Gastrocnemius medialis (tissue), 4 donors: Measurements from ENCODE around the gene DOCK3. TPM values are rescaled to one million over a fixed set of nuclear protein-coding genes. Genes with fewer than 3 reads are reported as not detected.

ENCODE experiments used
- ATAC-seq, 2 donors: fragments of 150-250 bp; one replicate each; pipeline ENCODE4 v1.9.1; 2016
- DNase-seq, 2 donors: peaks; one replicate each; pipeline ENCODE4 v3.0.0-alpha.2; 2019
- H3K27ac ChIP-seq, 4 donors: fragments of 200-600 bp; sonication (generic); 1 replicate in 1 of 4; 2 replicates in 3 of 4; pipeline ENCODE4 v1.5.1; 2016 to 2018; ENCODE audit warnings: mild to moderate bottlenecking in 2 of 4, moderate library complexity in 1 of 4
- H3K27me3 ChIP-seq, 3 donors: fragments of 200-600 bp; sonication (generic) in 2 of 3; 1 replicate in 1 of 3; 2 replicates in 2 of 3; pipeline versions ENCODE4 v1.5.1 to v1.6.0; 2016 to 2019; ENCODE audit warnings: mild to moderate bottlenecking in 1 of 3, moderate library complexity in 1 of 3
- H3K36me3 ChIP-seq, 2 donors: fragments of 200-600 bp; sonication (generic) in 1 of 2; one replicate each; pipeline ENCODE4 v1.5.1; 2017 to 2018
- H3K4me1 ChIP-seq, 2 donors: fragments of 200-600 bp; sonication (generic) in 1 of 2; one replicate each; pipeline ENCODE4 v1.5.1; 2016 to 2017; ENCODE audit warnings: mild to moderate bottlenecking in 2 of 2
- H3K4me3 ChIP-seq, 4 donors: fragments of 200-600 bp; sonication (generic) in 3 of 4; 1 replicate in 1 of 4; 2 replicates in 3 of 4; pipeline ENCODE4 v1.5.1; 2016 to 2019; ENCODE audit warnings: mild to moderate bottlenecking in 2 of 4
- H3K9me3 ChIP-seq, 3 donors: fragments of 200-600 bp; sonication (generic) in 2 of 3; 1 replicate in 1 of 3; 2 replicates in 2 of 3; pipeline ENCODE4 v1.5.1; 2016 to 2019
- POLR2A ChIP-seq, 2 donors: fragments of 450-650 bp; IDR thresholded peaks; one replicate each; pipeline ENCODE4 v1.6.1; 2017; ENCODE audit warnings: antibody characterized with exemption in 2 of 2, mild to moderate bottlenecking in 2 of 2, moderate library complexity in 2 of 2
- in situ Hi-C, 4 donors: fragments of 200-750 bp; cut with MboI; loops; one replicate each; pipeline versions ENCODE4 v1.15.0 to v1.8.0; 2017; ENCODE audit warnings: low sequenced_read_pairs in 4 of 4
- intact Hi-C: fragments of 100-400 bp; cut with DNase I; formaldehyde crosslinking; loops from one replicate; pipeline ENCODE4 v1.15.1; 2023; ENCODE audit warnings: low total_unique reads
- total RNA-seq, 4 donors: library from RNA; depleted of rRNA; stranded (reverse); fragments of >200 nt; gene quantifications; one replicate each; pipeline versions ENCODE4 v1.1.0 to v1.2.3, GENCODE V29; 2016
- TF ChIP-seq, protein P1 (sequence below), 5 experiments: fragments of 450-650 bp in 3 of 5; fragments of 200-600 bp in 2 of 5; sonication (generic) in 2 of 5; IDR thresholded peaks in 4 of 5; conservative IDR thresholded peaks in 1 of 5; 1 replicate in 4 of 5; 2 replicates in 1 of 5; pipeline ENCODE4 v1.5.1; 2016 to 2019; ENCODE audit warnings: antibody characterized with exemption in 5 of 5, mild to moderate bottlenecking in 3 of 5, moderate library complexity in 3 of 5

The DOCK3 gene
- total RNA-seq, 4 donors from 2014 or later: 0.61 to 3.1 (median 0.73) TPM

DNA sequence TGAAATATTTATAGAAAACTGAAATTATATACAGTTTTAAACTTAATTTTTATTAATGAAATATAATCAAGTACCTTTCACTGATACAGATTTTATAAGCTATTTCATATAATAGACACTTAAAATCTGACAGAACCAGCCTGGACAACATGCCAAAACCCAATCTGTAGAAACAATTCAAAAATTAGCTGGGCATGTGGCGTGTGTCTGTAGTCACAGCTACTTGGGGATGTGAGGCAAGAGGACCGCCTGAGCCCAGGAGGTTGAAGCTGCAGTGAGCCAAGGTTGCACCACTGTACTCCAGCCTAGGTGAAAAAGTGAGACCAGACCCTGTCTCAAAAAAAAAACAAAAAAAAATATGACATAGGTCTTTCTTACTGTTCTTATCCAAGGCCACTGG is 472.1 kb downstream of the DOCK3 start:
- H3K27me3 ChIP-seq: no peaks in the 10 kb centered on the region
- H3K36me3 ChIP-seq: no peaks in the 10 kb centered on the region
- TF ChIP-seq POLR2A (IDR thresholded peaks at IDR 0.05): no peak
- TF ChIP-seq, protein P1, sequence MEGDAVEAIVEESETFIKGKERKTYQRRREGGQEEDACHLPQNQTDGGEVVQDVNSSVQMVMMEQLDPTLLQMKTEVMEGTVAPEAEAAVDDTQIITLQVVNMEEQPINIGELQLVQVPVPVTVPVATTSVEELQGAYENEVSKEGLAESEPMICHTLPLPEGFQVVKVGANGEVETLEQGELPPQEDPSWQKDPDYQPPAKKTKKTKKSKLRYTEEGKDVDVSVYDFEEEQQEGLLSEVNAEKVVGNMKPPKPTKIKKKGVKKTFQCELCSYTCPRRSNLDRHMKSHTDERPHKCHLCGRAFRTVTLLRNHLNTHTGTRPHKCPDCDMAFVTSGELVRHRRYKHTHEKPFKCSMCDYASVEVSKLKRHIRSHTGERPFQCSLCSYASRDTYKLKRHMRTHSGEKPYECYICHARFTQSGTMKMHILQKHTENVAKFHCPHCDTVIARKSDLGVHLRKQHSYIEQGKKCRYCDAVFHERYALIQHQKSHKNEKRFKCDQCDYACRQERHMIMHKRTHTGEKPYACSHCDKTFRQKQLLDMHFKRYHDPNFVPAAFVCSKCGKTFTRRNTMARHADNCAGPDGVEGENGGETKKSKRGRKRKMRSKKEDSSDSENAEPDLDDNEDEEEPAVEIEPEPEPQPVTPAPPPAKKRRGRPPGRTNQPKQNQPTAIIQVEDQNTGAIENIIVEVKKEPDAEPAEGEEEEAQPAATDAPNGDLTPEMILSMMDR (IDR thresholded peaks at IDR 0.05 in 4 of 5, conservative IDR thresholded peaks at IDR 0.05 in 1 of 5): no peak
- H3K27ac ChIP-seq: no peak overlapping the region
- no peak overlapping the region for H3K4me3 ChIP-seq
- no peaks in the 10 kb centered on the region for H3K9me3 ChIP-seq
- in situ Hi-C loops (no loop called here), intact Hi-C loops (no loop called here)
- ATAC-seq (no peak), DNase-seq (no peak)
- no peaks in the 10 kb centered on the region for H3K4me1 ChIP-seq

DNA sequence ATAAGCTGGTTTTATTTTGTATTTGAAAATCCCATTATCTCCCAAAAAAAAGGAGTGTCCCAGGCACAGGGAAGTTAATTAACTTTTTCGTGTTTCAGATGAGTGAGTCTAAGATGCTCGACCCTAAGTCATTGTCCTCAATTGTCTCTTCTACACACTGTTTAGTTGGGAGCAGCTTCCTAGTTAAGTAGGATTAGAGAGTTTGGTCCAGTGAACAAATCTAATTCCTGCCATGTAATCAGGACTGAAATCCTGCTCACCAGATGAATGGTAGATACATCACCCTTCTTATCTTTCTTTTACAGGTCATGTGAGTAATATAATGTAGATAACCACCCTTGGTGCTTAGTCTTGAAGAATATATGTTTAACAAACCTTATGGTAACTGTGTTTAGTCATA is 481.4 kb downstream of the DOCK3 start:
- no peaks in the 10 kb centered on the region for H3K4me1 ChIP-seq
- no peak for ATAC-seq
- DNase-seq: no peak
- H3K27me3 ChIP-seq: no peaks in the 10 kb centered on the region
- no peaks in the 10 kb centered on the region for H3K9me3 ChIP-seq
- H3K27ac ChIP-seq: no peak overlapping the region
- in situ Hi-C loops (no loop called here), intact Hi-C loops (no loop called here)
- H3K36me3 ChIP-seq: no peaks in the 10 kb centered on the region
- no peak overlapping the region for H3K4me3 ChIP-seq
- no peak for TF ChIP-seq POLR2A (IDR thresholded peaks at IDR 0.05)
- TF ChIP-seq, protein P1 (IDR thresholded peaks at IDR 0.05 in 4 of 5, conservative IDR thresholded peaks at IDR 0.05 in 1 of 5): no peak

DNA sequence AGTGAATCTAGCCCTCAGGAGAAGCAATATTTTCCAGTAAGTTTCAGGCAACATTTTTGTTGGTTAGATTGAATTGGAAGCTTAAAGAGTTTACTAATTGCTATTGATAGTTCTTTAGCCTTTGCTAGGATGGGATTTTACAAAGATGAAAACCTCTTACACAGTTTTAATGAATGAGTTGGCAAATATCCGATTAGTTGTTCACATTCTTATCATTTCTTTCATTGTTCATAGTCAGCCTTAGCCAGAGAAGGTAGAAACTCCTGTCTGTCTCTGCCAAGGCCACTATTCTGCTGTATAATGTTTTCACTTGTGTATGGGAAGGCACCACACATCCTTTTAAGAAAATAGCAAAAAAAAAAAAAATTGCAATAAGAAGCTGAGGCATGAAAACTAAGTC is 488.3 kb downstream of the DOCK3 start:
- ATAC-seq: no peak
- Histone ChIP-seq H3K4me1 (no peaks in the 10 kb centered on the region), H3K36me3 (no peaks in the 10 kb centered on the region), H3K9me3 (no peaks in the 10 kb centered on the region), H3K27me3 (no peaks in the 10 kb centered on the region), H3K27ac (no peak overlapping the region), H3K4me3 (no peak overlapping the region)
- in situ Hi-C loops: no loop called here
- TF ChIP-seq, protein P1 (IDR thresholded peaks at IDR 0.05 in 4 of 5, conservative IDR thresholded peaks at IDR 0.05 in 1 of 5): no peak
- no peak for TF ChIP-seq POLR2A (IDR thresholded peaks at IDR 0.05)
- intact Hi-C loops: no loop called here
- DNase-seq: no peak

DNA sequence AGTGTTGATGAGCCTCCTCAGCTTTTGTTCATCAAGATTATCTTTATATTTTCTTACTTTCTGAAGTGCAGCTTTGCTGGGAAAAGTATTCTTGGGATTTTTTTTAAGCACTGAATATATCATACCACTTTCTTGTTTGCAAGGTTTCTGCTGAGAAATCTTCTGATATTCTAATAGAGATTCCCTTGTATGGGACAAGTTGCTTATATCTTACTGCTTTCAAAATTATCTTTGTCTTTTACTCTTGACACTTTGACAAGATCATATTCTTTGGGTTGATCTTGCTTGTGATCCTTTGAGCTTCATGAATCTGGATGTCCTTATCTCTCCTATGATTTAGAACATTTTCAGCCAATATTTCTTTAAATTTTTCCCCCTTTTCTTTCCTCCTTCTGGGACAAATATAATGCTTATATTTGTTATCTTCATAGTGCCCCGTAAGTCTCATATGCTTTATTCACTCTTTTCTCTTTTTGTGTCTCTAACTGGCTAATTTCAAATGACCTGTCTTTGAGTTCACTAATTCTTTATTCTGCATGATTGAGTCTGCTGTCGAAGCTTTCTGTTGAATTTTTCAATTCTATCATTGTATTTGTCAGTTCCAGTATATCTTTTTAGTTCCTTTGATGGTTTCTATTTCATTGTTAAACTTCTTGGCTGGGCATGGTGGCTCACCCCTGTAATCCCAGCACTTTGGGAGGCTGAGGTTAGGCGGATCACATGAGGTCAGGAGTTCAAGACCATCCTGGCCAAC is 499.0 kb downstream of the DOCK3 start:
- intact Hi-C loops: no loop called here
- no peaks in the 10 kb centered on the region for H3K27me3 ChIP-seq
- H3K9me3 ChIP-seq: peaks cover 4 to 11% (median 4%) of the 10 kb centered on the region in 3 donors
- H3K4me3 ChIP-seq: peak overlapping the region in 1 of 4 donors; percentile 20
- no peak overlapping the region for H3K27ac ChIP-seq
- in situ Hi-C loops: no loop called here
- H3K36me3 ChIP-seq: no peaks in the 10 kb centered on the region
- TF ChIP-seq, protein P1 (IDR thresholded peaks at IDR 0.05 in 4 of 5, conservative IDR thresholded peaks at IDR 0.05 in 1 of 5): no peak
- no peak for TF ChIP-seq POLR2A (IDR thresholded peaks at IDR 0.05)
- DNase-seq (no peak), ATAC-seq (no peak)
- no peaks in the 10 kb centered on the region for H3K4me1 ChIP-seq
